ENCODE measurements around the gene SLC39A11.
A peak's percentile ranks its signal among the peaks of the same experiment; 100 is the strongest.
"Not testable (repeated sequence)": the region's sequence is repeated elsewhere in the genome, so short reads cannot be mapped to it uniquely, and the experiment has no call there.

The SLC39A11 gene

DNA sequence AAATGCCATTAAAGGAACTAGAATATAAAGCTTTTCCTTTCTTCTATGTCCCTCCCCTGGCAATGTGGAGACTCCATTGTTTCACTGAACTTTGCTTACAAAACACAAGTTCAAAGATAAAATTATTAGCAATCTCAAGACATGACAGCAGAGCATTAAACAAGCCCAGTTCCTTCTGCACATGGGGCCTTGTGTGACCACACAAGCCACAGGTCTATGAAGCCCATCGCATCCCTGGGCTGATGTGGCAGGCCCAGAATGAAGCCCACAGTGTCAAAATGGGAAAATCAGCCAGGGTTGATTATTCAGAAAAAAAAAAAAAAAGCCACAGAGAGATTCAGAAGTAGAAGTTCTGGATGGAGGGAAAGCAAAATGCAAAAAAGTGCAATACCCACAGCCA is 12.9 kb upstream of the SLC39A11 start:
- DNase-seq: no peak

DNA sequence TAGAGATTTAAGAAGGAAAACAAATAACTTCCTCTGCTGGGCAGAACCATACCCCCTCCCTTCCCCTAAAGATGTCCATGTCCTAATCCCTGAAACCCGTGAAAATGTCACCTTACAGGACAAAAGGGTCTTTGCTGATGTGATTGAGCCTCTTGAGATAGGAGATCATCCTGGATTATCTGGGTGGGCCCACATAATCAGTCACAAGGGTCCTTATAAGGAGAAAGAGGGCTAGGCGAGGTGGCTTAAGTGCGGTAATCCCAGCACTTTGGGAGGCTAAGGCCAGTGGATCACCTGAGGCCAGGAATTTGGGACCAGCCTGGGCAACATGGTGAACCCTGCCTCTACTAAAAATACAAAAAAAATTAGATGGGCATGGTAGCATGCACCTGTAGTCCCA is 12.0 kb upstream of the SLC39A11 start:
- peak; percentile 99 for DNase-seq

DNA sequence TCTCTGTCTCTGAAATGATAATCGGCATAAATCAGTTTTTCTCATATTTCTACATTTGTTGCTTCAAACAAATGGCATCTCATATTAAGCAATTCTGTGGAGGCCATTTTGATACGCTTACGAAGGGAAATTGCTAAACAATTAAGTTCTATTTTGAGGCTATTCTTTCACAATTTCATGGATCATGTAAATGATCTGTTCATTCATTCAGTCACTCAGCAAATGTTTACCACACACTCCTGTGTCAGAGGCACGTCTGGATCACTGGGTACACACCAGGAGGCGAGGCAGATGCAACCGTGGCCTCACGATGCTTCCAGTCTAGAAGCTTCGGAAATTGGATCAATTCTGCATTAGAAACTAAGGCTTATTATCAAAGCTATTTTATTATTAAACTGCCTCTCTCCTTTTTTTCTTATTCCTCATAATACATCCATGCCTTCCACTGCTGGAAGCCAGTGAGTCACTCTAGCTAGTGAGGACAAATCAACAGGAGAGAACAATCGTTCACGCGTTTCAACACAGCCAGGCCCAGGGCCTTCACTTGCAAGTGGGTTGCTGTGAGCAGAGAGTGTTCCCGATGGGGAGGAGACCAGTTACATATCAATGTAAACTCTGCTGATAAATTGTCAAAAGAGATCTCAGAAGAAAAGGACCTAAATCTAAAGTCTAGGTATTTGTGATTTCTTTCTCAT is 11.3 kb upstream of the SLC39A11 start:
- DNase-seq: peak; percentile 62

DNA sequence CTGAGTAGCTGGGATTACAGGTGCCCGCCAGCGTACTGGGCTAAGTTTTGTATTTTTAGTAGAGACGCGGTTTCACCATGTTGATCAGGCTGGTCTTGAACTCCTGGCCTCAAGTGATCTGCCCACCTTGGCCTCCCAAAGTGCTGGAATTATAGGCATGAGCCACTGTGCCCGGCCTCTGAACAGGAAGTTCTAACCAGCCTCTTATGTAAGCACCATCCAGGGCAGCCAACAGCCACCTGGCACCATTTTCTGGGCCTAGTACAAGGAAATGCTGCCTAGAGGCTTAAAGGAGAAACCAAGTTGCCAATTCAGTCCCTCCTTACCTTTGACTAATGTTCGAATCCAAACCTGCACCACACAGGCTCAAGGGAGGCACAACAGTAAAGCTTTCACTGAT is 8.5 kb upstream of the SLC39A11 start:
- DNase-seq: no peak

DNA sequence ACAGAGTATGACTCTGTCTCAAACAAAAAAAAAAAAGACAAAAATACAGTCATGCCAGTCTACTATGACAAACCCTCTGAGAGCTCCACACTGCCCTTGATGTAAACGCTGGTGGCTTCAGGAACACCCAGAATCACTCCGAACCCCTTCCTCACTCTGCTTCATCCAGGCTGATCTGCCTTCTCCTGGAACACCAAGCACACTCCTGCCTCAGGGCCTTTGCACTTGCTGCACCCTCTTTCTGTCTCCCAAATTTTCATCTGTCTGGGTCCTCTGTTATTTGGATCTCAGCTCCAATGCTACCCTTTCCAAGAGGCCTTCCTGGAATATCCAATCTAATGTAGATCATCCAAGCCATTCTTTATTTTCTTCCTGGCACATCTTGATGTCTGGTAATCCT is 7.9 kb upstream of the SLC39A11 start:
- DNase-seq: no peak

DNA sequence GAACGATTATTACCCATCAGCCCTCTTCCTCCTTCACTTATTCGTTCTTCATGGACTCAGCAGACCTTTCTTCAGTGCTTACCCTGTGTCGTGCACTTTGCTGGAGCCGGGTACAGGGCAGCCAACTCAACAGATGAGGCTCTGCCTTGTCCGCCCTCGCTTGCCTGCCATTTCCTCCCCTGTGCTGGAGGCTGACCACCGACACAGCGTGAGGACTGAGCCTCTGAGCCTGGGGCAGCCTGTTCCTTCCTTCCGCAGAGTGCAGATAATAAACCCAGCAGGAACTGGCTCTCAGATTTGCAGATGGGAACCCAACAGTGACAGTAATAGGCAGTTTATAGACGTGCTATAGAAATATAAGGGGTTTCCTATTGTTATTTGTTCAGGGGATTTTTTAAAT is 7.0 kb upstream of the SLC39A11 start:
- no peak for DNase-seq

DNA sequence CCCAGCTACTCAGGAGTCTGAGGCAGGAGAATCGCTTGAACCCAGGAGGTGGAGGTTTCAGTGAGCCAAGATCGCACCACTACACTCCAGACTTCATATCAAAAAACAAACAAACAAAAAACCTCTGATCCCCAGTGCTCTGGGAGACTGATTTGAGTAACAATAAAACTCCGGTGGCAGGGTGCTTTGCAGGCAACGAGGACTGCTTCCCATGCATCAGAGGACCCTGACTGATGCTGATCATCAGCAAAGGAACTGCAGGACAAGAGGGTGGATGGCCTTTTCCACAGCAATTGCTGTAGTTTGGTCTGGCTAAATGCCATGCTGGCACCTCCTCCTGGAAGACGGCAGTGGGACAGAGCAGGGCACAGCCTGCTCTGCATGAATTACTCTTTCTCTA is 6.4 kb upstream of the SLC39A11 start:
- DNase-seq: no peak

DNA sequence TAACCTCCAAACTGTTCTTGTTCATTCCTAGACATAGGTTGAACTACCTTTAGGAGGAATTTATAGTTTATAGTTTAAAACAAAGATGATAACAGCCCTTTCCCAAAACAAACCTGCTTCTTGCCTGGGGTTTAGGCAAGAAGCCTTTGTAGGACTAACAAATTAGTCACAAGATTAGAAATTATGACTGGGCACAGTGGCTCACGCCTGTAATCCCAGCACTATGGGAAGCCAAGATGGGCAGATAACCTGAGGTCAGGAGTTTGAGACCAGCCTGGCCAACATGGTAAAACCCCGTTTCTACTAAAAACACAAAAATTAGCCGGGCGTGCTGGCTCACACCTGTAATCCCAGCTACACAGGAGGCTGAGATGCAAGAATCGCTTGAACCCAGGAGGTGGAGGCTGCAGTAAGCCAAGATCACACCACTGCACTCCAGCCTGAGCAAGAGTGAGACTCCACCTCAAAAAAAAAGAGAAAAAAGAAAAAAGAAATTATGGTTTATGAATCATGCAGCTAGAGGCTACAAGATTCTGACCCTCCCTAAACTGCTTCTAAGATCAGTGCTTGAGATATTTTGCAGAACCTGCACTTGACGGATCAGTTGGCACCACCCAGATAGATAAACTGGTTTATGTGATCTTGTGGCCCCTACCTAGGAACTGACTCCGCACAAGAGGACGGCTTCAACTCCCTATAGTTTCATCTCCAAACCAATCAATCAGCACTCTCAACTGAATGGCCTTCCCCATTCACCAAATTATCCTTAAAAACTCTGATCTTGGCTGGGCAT is 5.7 kb upstream of the SLC39A11 start:
- DNase-seq: not testable (repeated sequence)

DNA sequence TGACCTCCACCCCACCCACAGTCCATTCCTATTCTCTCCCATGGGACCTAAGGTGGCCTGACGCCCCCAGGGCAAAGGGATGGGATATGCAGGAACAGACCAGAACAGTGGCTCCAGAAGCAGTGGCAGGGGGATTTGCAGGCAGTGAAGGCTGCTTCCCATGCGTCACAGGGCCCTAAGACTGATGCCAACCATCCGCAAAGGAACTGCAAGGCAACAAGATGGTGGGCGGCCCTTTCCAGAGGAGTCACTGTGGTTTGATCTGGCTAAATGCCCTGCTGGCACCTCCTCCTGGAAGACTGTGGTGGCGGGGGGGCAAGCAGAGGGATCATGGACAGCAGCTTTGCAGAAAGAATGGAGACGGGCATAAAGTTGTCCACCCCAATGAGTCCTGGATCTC is 4.4 kb upstream of the SLC39A11 start:
- no peak for DNase-seq

DNA sequence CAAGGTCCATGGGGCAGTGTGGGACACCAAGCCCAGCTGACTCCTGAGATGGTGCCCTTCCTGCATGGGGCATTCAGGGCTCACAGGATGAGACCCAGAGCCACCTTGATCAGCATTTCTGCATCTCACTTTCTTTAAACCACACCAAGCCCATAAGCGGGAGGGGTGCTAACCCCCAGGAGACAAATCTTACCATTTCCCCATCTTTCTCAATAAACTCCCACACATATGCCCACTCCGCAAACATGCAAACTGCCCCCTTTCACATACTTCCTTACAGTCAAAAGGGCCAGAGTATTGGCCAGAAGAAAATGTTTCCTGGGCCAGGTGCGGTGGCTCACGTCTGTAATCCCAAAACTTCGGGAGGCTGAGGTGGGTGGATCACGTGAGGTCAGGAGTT is 3.7 kb upstream of the SLC39A11 start:
- DNase-seq: no peak

DNA sequence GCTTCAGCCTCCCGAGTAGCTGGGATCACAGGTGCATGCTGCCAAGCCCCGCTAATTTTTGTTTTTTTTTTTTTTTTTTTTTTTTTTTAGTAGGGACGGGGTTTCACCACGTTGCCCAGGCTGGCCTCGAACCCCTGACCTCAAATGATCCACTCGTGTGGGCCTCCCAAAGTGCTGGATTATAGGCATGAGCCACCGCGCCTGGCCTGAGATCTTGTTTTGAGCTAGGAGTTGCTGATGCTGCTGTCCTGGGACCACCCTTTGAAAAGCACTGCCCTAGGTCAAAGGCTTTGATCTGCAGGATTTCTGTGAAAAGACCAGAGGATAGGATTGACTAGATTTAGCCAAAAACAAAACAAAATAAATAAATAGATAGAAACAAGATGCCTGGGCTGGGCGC is 798 bp upstream of the SLC39A11 start:
- no peak for DNase-seq

DNA sequence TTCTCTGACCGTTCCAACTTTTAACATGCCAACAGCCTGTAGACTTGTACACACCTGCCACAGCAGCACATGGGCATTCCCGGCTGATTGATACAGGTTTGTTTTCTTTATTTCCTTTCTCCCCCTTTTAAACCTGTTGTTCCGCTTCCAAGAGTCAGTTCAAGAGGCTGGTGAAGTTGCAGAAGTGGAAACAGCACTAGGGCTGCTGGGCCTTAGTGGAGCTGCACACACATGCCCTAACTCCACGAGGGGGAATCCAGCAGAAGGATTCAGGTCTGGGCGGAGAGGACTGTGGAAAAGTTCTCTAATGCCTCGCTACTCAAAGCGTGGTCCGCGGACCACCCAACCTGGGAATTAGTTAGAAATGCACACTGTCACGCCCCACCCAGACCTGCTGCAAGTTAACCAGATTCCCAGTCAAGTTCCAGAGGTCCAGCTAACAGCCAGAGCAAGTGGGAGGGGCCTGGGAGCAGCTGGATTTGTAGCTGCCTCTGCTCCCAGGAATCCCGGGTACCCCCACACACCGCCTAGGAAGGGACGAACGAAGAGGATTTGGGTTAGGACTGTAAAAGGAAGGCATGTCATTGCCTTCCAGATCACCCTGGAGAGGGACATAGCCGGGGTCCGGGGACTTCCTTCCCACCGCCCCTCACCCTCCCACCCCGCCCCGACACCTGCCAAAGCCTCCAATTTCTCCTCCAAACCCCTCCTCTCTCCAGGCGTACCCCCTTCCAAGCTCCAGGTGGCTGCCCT is 542 bp downstream of the SLC39A11 start:
- peak; percentile 69 for DNase-seq

DNA sequence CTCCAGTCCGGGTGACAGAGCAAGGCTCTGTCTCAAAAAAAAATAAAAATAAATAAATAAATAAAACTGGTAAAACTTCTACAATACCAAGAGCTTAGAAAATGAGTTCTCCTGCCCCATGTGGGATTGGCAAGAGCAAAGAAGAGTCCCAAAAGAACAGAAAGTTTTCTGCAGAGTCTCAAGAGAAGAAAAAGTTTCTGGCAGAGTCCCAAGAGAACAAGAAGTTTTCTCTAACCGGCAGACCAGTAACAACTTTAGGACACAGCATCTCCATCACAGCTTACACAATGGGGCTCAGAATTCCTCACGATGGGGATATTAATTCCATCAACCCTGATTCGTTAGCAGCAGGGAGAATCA is 1.1 kb downstream of the SLC39A11 start:
- no peak for DNase-seq

DNA sequence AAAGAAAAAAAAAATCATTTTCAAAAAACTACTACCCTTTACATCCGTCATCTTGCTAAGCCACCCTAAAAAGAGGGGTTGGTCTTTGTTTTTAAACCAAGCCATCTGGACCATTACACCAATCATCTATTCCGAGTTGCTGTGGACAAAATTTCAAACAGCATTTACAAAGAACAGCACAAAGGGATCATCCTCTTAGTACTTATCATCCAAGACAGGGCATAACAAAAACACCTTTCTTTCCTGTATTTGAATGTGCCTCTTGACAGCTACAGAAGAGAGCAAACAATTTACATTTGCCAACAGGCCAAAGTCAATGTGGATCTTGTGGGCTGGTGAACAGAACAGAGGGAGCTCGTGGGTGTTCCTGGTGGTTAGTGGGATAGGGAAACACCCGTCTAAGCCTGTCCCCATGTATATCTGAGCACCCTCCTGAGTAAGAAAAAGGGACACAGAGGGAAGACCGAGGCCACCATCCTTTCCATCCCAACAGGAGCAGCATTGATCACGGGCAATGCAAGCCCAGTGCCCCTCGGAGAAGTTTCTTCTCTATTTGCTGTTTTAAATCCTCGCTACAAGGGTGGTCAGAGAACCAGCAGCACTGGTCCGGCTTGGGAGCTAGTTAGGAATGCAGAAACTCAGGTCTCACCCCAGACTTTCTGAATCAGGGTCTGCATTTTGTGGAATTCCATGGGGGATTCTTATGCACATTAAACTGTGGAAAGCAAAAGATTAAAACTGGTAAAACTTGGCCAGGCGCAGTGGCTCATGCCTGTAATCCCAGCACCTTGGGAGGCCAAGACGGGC is 1.9 kb downstream of the SLC39A11 start:
- no peak for DNase-seq

DNA sequence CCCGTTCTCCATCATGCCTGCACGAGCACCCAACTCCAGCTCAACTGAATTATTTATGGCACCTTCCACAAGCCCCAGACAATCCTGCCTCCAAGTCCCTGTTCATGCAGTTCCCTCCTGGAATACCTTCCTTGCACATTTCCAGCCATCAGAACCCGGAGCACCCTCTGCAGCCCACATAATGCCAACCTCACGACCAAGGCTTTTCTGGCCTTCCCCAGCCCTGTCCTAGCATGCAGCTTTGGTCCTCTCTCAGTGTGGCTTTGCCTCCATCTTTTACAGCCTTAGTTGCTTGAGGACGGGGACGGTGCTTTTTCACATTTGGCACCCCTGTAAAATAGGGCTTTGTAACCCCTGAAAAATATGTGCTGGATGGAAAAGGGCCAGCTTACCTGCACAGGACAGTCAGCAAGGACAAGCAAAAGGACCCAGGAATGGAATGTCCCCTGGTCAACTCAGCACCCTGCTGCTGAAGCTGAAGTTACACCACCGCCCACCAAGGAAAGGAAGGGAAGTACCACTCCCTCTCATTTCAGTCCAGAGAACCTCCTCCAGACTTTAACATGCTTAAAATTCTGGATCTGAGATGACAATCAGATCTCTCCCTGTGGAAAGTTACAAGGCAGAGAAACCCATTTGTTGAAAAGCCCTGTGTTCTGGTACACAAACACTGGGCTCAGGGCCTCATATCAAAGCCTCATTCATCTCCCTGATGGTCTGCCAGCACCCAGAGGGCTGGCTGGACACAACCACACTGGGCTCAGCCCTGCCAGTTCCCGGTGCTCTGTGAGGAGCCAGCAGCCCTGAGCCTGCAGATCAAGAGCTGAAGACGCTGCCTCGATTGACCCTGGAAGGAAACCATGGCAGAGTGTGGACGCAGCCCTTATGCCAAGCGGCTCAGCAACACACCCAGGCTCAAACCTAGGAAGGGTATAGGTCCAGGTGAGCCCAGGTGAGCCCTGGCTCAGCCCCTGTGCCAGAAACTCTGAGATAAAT is 2.9 kb downstream of the SLC39A11 start:
- DNase-seq: no peak

DNA sequence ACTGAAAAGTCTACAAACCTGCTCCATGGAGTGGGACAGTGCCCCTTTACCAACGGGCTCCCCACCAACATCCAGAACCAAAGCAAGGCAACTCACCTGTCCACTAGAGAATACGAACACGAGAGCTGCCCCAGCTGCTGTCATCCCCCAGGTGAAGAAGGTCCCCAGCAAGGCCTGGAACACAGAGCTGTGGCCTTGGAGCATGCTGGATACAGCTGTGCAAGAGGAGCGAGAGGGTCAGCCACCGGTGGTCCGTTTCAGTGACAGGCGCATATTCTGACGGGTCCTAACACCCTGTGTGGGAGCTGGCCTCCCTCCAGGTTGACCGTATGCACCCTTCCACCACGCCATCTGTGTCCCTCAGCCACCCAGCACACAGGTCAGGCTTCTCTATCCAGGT is 3.9 kb downstream of the SLC39A11 start:
- no peak for DNase-seq

DNA sequence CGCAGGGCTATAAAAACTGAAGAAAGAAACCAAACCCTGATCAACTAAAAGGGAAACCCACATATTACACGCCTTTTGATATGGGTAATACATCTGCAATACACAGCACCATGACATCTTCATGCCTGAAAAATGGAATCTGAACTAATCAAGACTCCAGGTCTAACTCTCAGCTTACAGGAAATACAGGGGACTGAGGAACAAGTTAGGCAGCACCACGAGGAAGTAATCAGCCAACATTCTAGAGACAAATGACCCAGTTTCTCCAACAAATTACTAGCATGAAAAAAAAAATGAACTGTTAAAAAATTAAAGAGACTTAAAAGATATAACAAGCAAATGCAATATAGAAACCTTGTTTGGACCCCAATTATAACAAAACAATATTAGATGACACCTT is 9.1 kb downstream of the SLC39A11 start:
- DNase-seq: no peak

DNA sequence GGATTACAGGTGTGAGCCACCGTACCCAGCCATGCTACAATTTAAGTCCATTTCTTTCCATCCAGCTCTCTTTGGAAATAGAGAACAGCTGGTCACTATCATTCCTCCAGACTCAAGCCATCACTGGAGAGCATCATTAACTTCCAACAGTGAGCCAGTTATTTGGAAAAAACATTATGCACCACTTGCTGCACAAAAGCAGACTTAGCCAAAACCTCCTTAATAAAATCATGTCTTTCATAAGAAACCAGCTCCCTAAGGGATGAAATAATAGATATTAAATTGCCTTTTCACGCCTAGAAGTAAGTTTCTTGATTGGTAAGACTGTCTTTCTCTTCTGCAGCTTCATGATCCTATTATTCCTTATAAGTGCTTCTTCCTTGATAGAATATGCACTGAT is 17.9 kb downstream of the SLC39A11 start:
- no peak for DNase-seq

DNA sequence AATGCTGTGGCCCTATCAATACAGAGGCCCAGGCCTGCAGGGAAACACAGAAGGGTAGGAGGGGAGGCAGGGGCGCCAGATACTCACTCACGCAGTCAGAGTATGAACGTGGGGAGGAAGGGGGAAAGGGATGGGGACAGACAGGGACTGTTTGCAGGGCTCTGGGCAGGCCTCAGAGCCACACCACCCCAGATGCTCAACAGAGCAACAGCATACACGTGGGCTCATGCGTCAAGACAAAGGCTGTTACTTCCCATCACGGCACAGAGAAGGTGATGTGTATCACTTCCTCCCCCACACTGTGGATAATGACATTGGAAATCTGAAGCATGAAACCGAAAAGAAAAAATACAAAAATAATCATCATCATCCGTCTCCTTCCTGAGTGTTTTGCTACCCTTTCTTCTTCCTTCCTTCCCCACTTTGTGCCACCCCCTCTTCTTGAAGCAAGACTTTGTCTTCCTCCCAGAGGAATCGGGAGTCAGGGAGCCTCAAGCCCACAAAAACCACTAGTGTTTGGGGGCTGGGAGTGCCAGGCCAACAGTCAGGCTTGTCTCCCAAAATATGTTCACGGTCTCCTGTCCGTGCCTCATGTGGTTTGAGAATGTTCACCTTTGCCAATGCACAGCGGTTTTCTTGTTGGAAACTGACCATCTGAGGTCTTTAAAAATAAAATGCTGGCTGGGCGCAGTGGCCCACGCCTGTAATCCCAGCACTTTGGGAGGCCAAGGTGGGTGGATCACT is 20.1 kb downstream of the SLC39A11 start:
- no peak for DNase-seq

DNA sequence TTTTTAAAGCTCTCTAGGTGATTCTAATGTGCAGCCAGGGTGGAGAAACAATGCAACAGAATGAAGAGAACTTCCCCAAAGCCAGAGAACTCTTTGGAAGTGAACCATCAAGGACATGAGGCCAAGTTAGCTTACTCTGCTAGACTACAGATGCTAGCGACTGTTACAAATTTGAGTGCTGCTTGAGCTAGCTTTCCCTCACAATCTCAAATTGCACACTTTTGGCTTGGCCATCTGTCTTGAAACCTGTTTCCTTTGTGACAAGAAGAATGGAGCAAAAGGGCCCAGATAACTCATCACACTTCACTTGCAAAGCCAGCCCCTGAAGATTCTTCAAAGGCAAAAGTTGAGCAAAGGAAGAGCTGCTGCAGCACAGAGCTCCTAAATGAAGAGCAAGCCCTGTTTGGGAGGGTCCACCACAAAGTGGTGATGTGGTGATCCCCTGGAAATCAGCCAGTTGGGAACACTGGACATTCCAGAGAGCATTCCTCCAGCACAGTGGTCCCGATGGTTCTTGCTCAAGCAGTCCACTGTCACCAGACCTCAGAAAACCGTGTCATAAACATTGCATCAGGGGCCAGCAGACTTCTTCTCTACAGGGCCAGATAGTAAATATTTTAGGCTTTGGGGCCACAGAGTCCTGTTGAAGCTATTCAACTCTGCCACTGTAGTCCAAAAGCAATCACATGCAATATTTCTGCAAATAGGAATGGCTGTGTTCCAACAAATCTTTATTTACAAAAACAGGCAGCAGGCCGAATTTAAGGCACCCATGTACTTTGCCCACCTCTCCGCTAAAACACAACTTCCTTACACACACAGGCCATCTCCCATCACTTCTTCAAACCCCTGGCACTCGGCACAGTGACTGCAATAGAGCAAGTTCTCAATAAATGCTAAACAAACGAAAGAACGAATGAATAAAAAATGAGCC is 21.2 kb downstream of the SLC39A11 start:
- DNase-seq: no peak

All from NCI-H82 (cell line).